Stimulated activated effector memory CD8-positive, alpha-beta T cell treated with anti-CD3 and anti-CD28 coated beads, Interleukin-12 subunit alpha, Interleukin-12 subunit beta, amount 100 ng/mL, for 72 hours (primary cell): Measurements from ENCODE around the gene PGLYRP3.

Source experiments
- ATAC-seq: fragments of 150-1000 bp; cut with Tn5 transposase; 2 replicates; pipeline ENCODE4 v1.10.0; 2021
- DNase-seq, 2 donors: peaks; one replicate each; pipeline ENCODE4 v3.0.0; 2021 to 2022; ENCODE audit warnings: low spot score in 2 of 2
- H3K27ac Mint-ChIP-seq: one replicate; pipeline ENCODE4 v1.8.0; 2022; ENCODE audit warnings: mild to moderate bottlenecking, mixed read lengths
- H3K36me3 Mint-ChIP-seq: one replicate; pipeline ENCODE4 v1.8.0; 2022; ENCODE audit warnings: mild to moderate bottlenecking, mixed read lengths
- H3K4me1 Mint-ChIP-seq: one replicate; pipeline ENCODE4 v1.8.0; 2022; ENCODE audit warnings: mixed read lengths
- H3K4me3 Mint-ChIP-seq: one replicate; pipeline ENCODE4 v1.8.0; 2022; ENCODE audit warnings: mild to moderate bottlenecking, mixed read lengths
- H3K9me3 Mint-ChIP-seq: one replicate; pipeline ENCODE4 v1.8.0; 2022; ENCODE audit warnings: mixed read lengths

Gene PGLYRP3

DNA sequence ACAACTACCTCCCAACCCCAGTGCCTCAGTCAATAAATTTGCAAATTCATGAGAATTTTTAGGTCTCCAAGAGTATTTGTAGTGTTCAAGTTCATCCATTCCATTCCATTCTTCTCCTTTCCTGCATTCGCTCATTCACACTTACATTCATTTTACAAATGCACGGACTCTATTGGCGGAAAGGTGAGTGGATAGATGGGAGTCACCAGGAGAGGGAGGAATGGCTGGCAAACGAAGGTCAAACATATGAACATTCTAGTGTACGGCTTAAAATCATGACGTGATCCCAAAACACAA is 50.7 kb downstream of the PGLYRP3 start:
- Mint-ChIP-seq H3K4me3 (peak overlapping the region; percentile 59), H3K27ac (no peak overlapping the region), H3K4me1 (peaks cover 33% of the 10 kb centered on the region), H3K36me3 (peaks cover 5% of the 10 kb centered on the region), H3K9me3 (no peaks in the 10 kb centered on the region)
- DNase-seq: no peak
- ATAC-seq: no peak

DNA sequence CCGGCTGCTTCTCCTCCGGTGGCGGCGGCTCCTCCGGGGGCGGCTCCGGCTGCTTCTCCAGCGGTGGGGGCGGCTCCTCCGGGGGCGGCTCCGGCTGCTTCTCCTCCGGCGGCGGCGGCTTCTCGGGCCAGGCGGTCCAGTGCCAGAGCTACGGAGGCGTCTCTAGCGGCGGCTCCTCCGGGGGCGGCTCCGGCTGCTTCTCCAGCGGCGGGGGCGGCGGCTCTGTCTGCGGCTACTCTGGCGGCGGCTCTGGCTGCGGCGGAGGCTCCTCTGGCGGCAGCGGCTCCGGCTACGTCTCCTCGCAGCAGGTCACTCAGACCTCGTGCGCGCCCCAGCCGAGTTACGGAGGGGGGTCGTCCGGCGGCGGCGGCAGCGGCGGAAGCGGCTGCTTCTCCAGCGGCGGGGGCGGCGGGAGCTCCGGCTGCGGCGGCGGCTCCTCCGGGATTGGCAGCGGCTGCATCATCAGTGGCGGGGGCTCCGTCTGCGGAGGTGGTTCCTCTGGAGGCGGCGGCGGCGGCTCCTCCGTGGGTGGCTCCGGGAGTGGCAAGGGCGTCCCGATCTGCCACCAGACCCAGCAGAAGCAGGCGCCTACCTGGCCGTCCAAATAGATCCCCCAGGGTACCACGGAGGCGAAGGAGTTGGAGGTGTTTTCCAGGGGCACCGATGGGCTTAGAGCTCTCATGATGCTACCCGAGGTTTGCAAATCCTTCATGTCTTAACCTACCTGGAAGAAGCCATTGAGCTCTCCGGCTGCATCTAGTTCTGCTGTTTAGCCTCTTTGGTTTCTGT is 51.3 kb downstream of the PGLYRP3 start:
- H3K27ac Mint-ChIP-seq: no peak overlapping the region
- H3K4me3 Mint-ChIP-seq: peak overlapping the region; percentile 59
- DNase-seq (no peak), ATAC-seq (peak; percentile 40)
- H3K9me3 Mint-ChIP-seq: no peaks in the 10 kb centered on the region
- peaks cover 5% of the 10 kb centered on the region for H3K36me3 Mint-ChIP-seq
- peaks cover 33% of the 10 kb centered on the region for H3K4me1 Mint-ChIP-seq

DNA sequence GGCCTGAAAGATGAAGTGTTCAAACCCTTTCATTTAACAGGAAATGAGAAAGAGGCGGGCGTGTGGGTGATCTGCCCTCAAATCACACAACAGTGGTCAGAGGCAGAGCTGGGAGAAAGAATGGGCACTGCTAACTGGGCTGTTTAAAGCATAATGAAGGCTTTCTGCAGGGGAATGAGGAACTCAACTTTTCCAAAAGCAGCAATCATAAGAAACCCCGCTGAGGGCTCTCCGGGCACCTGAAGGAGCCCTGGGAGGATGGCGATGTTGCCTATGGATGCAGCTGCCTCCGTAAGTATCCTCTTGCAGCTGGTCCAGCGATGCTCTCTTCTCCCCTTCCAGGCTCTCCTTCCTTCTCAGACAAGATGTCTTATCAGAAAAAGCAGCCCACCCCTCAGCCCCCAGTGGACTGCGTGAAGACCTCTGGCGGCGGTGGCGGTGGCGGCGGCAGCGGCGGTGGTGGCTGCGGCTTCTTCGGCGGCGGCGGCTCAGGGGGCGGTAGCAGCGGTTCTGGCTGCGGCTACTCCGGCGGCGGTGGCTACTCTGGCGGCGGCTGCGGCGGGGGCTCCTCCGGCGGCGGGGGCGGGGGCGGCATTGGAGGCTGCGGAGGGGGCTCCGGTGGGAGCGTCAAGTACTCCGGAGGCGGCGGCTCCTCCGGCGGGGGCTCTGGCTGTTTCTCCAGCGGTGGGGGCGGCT is 52.0 kb downstream of the PGLYRP3 start:
- Mint-ChIP-seq H3K36me3 (peaks cover 5% of the 10 kb centered on the region), H3K4me3 (peak overlapping the region; percentile 51), H3K4me1 (peaks cover 33% of the 10 kb centered on the region), H3K9me3 (no peaks in the 10 kb centered on the region), H3K27ac (no peak overlapping the region)
- no peak for DNase-seq
- peak; percentile 65 for ATAC-seq

DNA sequence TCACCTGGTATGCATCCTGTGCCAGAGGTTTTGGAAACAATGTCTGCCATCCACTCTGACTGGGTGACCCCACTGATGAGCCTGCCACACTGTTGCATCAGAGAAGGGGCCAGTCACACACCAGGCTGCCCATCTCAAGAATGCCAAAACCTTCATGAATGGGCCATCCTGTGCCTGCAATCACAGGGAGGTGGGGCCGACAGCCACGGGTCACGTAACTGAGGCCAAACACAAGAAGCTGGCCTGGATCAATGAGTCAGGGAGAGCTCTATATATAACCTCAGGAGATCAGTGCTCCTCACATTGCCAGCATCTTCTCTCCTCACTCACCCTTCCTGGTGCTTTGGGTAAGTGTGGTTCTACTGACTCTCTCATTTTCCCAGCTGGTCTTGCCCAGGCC is 53.4 kb downstream of the PGLYRP3 start, which contains the start of gene LORICRIN:
Gene LORICRIN (plus strand): TSS at position 301 of the 400 bp plus-strand sequence. CDS start 1,263 bp downstream, outside the sequence.
- H3K4me1 Mint-ChIP-seq: peaks cover 33% of the 10 kb centered on the region

DNA sequence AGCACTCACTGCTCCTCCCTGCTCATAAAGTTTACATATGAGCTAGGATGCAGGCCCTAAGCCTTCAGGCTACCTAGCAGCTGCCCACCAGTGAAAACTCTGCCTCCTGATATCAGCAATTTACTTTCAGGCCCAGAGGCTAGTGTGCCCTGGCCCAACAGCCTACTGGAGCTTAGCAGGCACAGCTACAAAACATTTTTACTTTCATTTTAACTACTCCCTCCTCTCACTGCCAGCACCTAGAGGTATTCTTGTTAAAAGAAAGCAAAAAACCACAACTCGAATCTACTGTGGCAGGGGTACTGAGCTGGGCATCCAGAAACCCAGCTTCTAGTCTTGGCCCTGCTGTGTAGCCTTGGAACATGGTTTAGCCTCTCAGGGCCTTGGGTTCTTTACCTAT is 59.1 kb downstream of the PGLYRP3 start:
- H3K4me3 Mint-ChIP-seq: no peak overlapping the region

More for the DNA sequence above, 53.4 kb downstream of the PGLYRP3 start, which contains the start of gene LORICRIN:
- Mint-ChIP-seq H3K9me3 (no peaks in the 10 kb centered on the region), H3K27ac (no peak within 1 kb of the TSS), H3K4me3 (peak within 1 kb of the TSS; percentile 51), H3K36me3 (peaks cover 5% of the 10 kb centered on the region)
- ATAC-seq (no peak), DNase-seq (no peak)

DNA sequence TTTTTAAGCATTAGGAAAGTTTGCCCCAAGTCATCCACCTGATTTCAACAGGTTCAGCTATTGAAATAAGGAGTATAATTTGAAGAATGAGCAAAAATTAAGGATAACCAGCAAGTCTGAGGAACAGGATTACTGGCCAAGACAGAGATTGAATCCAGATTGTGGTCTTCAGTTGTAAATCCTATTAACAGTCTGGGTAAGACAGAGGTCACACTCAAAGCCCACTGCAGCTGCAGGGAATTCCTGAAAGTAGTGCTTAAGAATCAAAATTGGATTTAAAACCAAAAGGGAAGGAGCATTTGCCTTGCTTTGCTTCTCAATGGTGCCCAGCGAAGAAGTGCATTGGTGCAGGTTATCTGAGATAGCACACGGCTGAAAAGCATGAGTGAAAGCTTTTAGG is 59.7 kb downstream of the PGLYRP3 start:
- ATAC-seq (no peak), DNase-seq (no peak)
- Mint-ChIP-seq H3K9me3 (no peaks in the 10 kb centered on the region), H3K4me3 (no peak overlapping the region), H3K36me3 (no peaks in the 10 kb centered on the region), H3K27ac (no peak overlapping the region), H3K4me1 (peaks cover 7% of the 10 kb centered on the region)

More for the DNA sequence above, 59.1 kb downstream of the PGLYRP3 start:
- H3K27ac Mint-ChIP-seq: no peak overlapping the region
- H3K4me1 Mint-ChIP-seq: peaks cover 7% of the 10 kb centered on the region
- ATAC-seq: peak; percentile 37
- H3K9me3 Mint-ChIP-seq: no peaks in the 10 kb centered on the region
- no peaks in the 10 kb centered on the region for H3K36me3 Mint-ChIP-seq
- no peak for DNase-seq

DNA sequence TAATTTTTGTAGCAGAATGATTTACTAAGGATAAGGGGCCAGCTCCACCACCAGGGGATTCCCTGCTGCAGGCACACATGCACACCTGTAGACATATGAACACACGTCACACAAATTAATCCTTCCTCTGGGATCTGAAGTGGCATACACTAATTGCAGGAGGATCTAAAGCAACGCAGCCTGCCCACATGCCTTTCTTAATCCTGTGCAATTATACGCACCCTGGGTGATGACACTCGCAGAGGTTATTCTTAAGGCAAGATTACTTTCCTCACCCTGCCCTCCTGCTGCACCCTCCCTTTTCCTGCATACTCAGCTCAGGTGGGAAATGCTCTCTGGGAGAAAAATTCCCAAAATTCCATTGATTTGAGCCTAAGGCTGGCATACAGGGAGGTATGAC is 60.8 kb downstream of the PGLYRP3 start:
- ATAC-seq: no peak
- H3K27ac Mint-ChIP-seq: no peak overlapping the region
- no peaks in the 10 kb centered on the region for H3K9me3 Mint-ChIP-seq
- peaks cover 7% of the 10 kb centered on the region for H3K4me1 Mint-ChIP-seq
- no peak for DNase-seq
- no peak overlapping the region for H3K4me3 Mint-ChIP-seq
- no peaks in the 10 kb centered on the region for H3K36me3 Mint-ChIP-seq

DNA sequence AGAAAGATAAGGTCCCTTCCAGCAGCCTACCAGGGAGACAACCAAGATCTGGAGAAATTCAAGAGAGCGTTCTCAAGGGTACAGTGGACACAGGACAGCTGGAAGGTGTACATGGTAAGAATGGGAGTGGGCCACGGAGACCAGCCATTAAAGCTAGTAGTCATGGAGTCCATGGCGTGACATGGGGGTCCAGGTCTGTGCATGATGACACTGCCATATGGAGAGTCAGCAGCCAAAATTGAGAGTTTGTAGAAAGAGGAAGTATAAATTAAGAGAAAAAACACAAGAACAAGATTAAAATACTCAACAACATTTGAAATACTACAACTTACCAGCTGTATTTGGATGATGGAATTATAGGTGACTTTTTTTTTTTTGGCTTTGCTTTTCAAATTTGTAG is 61.2 kb downstream of the PGLYRP3 start:
- Mint-ChIP-seq H3K4me1 (peaks cover 7% of the 10 kb centered on the region), H3K36me3 (no peaks in the 10 kb centered on the region), H3K4me3 (no peak overlapping the region), H3K9me3 (no peaks in the 10 kb centered on the region), H3K27ac (no peak overlapping the region)
- DNase-seq (no peak), ATAC-seq (no peak)

DNA sequence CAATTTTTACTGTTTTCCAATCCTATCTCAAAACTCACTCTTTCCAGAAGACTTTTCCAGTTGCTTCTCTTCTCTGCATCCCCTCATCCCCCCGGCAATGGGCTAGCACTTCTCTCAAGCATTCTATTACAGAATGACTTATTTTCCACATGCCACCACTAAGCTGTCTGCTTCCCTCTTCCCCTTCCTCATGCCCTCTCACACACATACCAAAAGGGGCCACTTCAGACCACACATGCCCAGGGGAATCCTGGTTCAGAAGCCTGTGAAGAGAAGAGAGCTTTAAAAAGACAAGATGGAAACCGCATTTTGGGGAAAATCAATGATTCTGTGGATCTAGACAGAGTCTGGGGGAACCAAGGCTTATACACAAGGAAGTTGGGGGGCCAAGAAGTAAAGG is 61.7 kb downstream of the PGLYRP3 start:
- Mint-ChIP-seq H3K27ac (no peak overlapping the region), H3K36me3 (no peaks in the 10 kb centered on the region), H3K9me3 (no peaks in the 10 kb centered on the region), H3K4me1 (peaks cover 7% of the 10 kb centered on the region), H3K4me3 (no peak overlapping the region)
- DNase-seq: no peak
- ATAC-seq: no peak

DNA sequence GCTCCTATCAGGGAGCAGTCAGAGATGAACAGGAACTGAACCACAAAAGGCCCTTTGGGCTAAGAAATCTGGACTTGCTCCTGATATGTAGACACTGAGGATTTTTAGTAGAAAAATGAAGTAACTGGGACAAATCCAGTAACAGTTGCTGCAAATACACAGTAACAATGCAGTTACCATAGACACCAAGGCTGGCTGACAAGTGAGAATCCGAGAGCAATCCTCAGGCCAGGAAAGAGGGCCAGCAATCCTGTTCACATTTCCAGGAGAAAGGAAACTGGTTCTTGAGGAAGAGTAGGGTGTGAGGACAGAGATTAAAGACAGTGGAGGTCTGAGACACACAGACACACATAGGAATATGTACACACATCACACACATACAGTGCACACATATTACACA is 62.6 kb downstream of the PGLYRP3 start:
- DNase-seq (no peak), ATAC-seq (no peak)
- Mint-ChIP-seq H3K36me3 (no peaks in the 10 kb centered on the region), H3K9me3 (no peaks in the 10 kb centered on the region), H3K4me1 (peaks cover 7% of the 10 kb centered on the region), H3K4me3 (no peak overlapping the region), H3K27ac (no peak overlapping the region)

DNA sequence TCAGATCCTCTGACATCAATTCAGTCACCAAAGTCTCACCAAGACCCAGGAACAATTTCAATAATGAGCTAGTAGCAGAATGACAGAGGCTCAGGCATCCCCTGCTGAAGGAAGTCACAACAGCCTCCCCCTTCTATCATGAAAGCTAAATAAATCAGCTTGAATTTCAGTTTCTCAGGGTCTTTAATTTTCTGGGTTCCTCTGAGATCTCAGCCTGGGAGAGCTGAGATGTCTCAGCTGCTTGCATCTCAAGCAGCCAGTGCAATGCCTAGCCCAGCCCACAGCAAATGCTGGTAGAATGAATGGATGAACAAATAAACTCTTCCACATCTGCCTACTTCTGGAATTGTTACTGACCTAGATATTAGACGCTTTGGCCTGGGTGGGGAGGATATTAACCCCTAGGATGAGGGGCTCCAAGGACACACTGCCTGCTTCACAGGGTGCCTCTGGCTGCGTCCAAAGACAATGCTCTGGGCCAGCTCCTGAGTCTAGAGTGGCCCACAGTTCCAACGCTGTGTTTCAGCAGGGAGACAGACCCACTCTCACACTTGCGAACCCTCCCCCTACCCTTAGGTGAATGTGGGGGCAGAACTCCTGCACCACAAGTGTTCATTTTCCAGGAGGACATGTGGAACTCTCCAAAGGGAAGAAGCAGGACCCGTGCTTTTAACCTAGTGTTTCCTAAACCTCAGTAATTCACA is 64.4 kb downstream of the PGLYRP3 start:
- no peak overlapping the region for H3K27ac Mint-ChIP-seq
- no peak for ATAC-seq

More for the DNA sequence above, 64.4 kb downstream of the PGLYRP3 start:
- no peaks in the 10 kb centered on the region for H3K9me3 Mint-ChIP-seq
- DNase-seq: peak in 1 of 2 donors; percentile 12
- H3K4me1 Mint-ChIP-seq: no peaks in the 10 kb centered on the region
- H3K36me3 Mint-ChIP-seq: no peaks in the 10 kb centered on the region
- H3K4me3 Mint-ChIP-seq: no peak overlapping the region
